Osteocyte (in vitro differentiated cells): ENCODE results near the gene ITPR2. TPM values are rescaled to one million over a fixed set of nuclear protein-coding genes. Genes with fewer than 3 reads are reported as not detected.
"Not testable (repeated sequence)": the region's sequence is repeated elsewhere in the genome, so short reads cannot be mapped to it uniquely, and the experiment has no call there.

Source experiments
- DNase-seq: peaks from one replicate; pipeline ENCODE4 v3.0.0; 2021; ENCODE audit warnings: mixed read lengths; ENCODE audit not compliant: unreplicated experiment; ENCODE audit errors: extremely low spot score
- H3K27ac Mint-ChIP-seq: one replicate; pipeline ENCODE4 v1.8.0; 2021; ENCODE audit warnings: mild to moderate bottlenecking, mixed read lengths; ENCODE audit not compliant: unreplicated experiment
- H3K27me3 Mint-ChIP-seq: one replicate; pipeline ENCODE4 v1.8.0; 2021; ENCODE audit warnings: mixed read lengths; ENCODE audit not compliant: unreplicated experiment
- H3K36me3 Mint-ChIP-seq: one replicate; pipeline ENCODE4 v1.8.0; 2021; ENCODE audit warnings: mixed read lengths; ENCODE audit not compliant: unreplicated experiment
- H3K4me1 Mint-ChIP-seq: one replicate; pipeline ENCODE4 v1.8.0; 2021; ENCODE audit warnings: mixed read lengths; ENCODE audit not compliant: unreplicated experiment
- H3K4me3 Mint-ChIP-seq: one replicate; pipeline ENCODE4 v1.8.0; 2021; ENCODE audit warnings: mild to moderate bottlenecking, moderate library complexity, mixed read lengths; ENCODE audit not compliant: unreplicated experiment
- H3K9me3 Mint-ChIP-seq: one replicate; pipeline ENCODE4 v1.8.0; 2021; ENCODE audit warnings: mixed read lengths; ENCODE audit not compliant: unreplicated experiment
- CTCF ChIP-seq: fragments of 200-600 bp; sonication (generic); IDR thresholded peaks from 2 replicates; pipeline ENCODE4 v1.5.0; 2021; ENCODE audit warnings: antibody characterized with exemption, mild to moderate bottlenecking, moderate library complexity
- total RNA-seq: library from RNA; stranded (reverse); gene quantifications from 2 replicates; pipeline ENCODE4 v1.2.1, GENCODE V29; 2021

ITPR2 gene
- total RNA-seq, 1 donor from 2014 or later, result 22.1 TPM

DNA sequence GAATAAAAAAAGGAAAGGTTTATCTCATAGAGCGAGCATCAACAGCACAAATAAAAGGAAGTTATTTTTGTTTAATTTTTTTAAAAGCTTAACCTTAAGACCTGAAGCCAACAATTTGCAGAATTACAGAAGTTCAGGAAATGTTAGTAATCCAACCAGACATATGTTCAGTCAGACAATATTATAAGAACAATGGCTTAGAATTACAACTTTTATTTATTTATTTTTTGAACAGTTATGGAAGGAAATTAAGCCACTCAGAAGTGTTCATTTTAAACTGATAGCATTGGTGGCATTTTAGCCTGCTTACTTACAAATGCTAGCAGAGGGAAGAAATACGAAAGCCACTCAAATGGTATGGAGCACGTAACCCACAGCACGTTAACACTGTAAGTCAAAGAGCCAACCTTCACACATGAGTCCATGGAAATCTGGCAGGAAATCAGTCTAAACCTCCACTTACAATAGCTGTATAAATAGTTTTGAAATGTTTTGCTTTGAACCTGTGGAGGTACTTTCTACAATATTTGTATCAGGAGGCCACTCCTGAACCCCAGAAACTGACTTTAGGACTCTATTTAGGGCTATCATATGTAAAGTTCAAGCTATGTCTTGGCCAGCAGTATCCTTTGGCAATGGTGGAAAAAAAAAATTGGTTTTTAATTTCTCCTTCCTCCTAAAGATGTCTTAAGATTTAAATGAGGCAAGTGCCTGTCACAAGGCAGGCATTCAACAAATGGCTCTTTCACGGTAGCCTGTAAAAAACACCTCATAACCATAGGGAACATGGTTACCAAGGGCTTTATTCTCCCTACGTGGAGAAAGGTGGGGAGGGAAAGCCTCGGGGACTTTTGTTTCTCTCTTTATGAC lies 102.3 kb downstream of the ITPR2 start:
- H3K27me3 Mint-ChIP-seq, result no peaks in the 10 kb centered on the region
- no peak for DNase-seq
- no peaks in the 10 kb centered on the region for H3K9me3 Mint-ChIP-seq
- H3K36me3 Mint-ChIP-seq, result no peaks in the 10 kb centered on the region
- no peak overlapping the region for H3K27ac Mint-ChIP-seq
- TF ChIP-seq CTCF, result no peak
- H3K4me1 Mint-ChIP-seq, result peaks cover 3% of the 10 kb centered on the region
- H3K4me3 Mint-ChIP-seq, result no peak overlapping the region

- H3K27ac Mint-ChIP-seq, H3K9me3 Mint-ChIP-seq, H3K36me3 Mint-ChIP-seq, H3K4me3 Mint-ChIP-seq, DNase-seq, H3K27me3 Mint-ChIP-seq, H3K4me1 Mint-ChIP-seq: not testable (repeated sequence)
These were observed 103.8 kb downstream of the ITPR2 start for GRCh38 chr12:26729137-26729671.

- Mint-ChIP-seq H3K4me3 (no peak overlapping the region), H3K36me3 (no peaks in the 10 kb centered on the region)
- no peak for DNase-seq
These were observed 104.6 kb downstream of the ITPR2 start for GRCh38 chr12:26728205-26729050.

GRCh38 chr12:26727482-26728204 lies 105.4 kb downstream of the ITPR2 start:
- Mint-ChIP-seq H3K9me3 (no peaks in the 10 kb centered on the region), H3K4me3 (no peak overlapping the region), H3K27me3 (no peaks in the 10 kb centered on the region), H3K4me1 (peaks cover 21% of the 10 kb centered on the region), H3K27ac (no peak overlapping the region), H3K36me3 (no peaks in the 10 kb centered on the region)
- DNase-seq, result no peak
- no peak for TF ChIP-seq CTCF

More at GRCh38 chr12:26728205-26729050, 104.6 kb downstream of the ITPR2 start:
- no peak for TF ChIP-seq CTCF
- Mint-ChIP-seq H3K4me1 (peaks cover 17% of the 10 kb centered on the region), H3K27me3 (no peaks in the 10 kb centered on the region), H3K27ac (no peak overlapping the region), H3K9me3 (no peaks in the 10 kb centered on the region)

DNA sequence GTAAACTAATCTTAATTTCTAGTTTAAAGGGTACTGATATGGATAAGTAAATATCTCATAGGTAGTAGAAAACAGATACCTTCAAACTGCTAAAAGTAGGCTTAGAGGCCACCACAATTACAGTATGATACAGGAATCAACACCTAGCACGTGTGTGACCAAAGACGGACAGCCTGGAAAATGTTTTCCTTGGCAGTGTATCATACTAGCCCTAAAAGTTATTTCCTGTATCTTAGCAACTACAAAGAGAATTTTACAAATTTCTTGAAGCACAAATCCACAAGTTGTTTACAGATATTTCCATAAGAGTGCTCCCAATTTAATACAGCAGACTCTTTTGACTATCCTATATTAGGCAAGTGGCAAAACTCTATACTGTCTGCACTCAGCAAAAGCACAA lies 106.0 kb downstream of the ITPR2 start:
- no peak for DNase-seq
- H3K27ac Mint-ChIP-seq, result no peak overlapping the region
- H3K4me1 Mint-ChIP-seq, result peaks cover 20% of the 10 kb centered on the region

More for the DNA sequence above, 106.0 kb downstream of the ITPR2 start:
- Mint-ChIP-seq H3K27me3 (no peaks in the 10 kb centered on the region), H3K36me3 (no peaks in the 10 kb centered on the region), H3K4me3 (no peak overlapping the region), H3K9me3 (no peaks in the 10 kb centered on the region)
- TF ChIP-seq CTCF, result no peak
